Measurements from ENCODE around the gene ZC3H13.

The ZC3H13 gene

DNA sequence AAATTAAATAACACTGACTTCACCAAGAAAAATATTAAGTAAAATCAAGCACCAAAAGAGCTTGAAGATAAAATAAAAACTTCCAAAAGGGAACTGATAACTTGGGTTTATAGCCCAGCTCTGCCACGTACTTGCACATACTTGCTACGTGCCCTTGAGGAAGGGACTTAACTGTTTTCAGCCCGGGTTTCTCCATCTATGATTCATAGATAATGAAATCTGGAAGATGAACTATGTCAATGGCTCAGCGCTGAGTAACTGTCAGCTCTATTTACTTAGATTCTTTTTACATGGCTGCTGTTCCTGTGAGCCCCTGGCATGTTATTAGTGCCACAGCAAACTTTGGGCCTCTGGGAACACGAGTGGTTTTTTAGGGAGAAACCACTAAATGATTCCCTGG, 9.6 kb upstream of the ZC3H13 start:
- no peak for DNase-seq

DNA sequence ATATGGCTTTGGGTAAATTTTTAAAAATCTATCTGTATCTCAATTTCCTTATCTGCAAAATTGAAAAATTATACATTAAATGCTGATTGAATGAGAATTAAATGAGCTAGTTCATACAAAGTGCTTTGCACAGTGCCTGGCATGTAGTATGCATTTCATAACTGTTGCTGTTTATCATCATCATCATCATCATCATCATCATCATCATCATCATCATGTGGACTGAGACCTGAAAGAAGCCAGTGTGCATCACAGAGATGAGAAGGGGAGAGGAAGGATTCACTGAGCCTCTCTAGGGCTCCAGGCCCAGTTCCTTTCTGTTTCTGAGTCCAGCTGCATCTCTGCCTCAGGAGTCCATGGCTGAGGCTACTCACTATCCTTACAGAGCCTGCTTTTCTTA, 6.9 kb upstream of the ZC3H13 start:
- no peak for DNase-seq

DNA sequence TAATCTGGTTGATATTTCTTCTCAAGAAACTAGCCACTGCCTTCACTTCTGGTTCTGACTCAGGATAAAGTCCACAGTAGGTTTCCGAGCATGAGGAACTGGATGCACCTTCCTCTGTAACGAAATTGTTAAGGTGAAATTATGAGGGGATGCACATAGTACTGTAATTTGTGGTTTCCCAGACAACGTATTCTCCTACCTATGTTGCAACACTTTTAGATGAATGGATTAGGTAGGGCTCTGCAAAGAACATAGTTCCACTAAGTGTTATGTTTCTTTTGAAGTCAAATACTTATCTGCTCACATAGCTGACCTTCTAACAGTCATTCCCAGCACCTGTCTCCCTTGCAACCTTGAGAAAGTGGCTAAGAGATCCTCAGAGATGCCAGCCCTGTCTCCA, 5.7 kb upstream of the ZC3H13 start:
- DNase-seq = no peak

DNA sequence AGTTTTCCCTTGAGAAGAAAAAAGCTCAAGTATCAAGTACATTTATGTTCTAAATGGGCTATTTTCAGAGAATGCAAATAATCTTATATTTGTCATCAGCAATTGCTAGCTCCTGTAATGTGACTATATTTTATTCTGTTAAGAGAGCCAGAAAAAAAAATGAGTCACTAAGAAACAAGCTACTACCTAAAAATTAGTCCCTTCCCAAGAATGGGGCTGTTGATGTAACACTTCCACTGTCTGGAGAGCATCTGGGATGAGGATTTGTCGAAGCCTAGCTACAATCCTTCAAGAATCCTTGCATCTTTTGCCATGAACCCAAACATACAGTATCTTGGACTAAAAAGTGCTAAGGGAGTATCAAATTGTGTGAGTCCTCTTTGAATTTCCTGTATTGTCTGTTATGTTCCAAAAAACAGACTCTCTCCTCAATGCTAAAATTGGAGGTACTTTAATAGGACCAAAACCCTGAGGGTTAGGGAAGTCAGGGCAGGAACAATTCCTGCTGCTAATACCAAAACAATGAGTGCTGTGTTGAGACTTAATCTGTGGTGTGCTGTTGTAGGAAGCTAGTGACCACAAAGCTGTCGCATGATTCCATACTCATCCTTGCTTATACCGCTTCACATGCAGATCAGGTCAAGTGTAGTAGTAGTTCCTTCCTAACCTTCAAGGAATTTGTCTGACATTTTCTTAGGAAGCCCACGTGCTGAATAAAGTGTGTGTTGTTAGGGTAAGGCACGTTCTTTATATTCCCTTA, 4.9 kb upstream of the ZC3H13 start:
- no peak for DNase-seq

DNA sequence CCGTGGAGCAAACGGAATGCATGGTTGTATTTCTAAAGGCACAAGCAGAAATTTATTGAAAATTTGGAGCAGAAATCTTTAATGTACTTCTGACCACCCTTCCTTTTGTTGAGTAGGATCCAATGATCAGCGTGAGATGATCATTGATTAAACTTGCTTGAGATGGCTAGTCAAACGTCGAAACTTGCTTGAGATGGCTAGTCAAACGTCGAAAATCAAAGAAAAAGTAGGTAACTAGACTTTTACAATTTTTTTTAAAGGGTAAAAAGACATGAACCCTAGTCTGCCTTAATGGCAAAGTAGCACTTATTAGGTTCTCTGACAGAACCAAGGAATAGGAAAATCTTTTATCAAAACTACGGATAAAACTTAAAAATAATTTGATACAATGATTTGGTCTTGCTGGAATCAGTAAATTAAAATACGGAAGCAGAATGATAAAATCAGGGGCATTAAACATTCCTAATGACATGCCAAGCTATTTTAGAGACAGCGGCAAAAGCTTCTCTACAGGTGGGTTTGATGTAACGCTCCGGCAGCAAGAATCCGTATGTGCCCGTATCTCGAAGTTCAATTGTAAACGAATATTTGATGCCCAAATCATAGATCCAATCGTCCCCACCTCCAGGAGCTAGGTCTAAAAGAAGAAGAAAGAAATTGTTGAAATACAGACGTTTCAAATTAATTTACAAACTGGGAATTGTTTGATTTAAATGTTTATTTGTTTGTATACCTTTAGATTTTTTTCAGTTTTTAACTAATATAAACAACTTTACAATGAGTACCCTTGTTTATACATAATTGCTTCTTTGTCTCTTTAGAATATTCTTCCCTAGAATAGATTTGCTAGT, 841 bp upstream of the ZC3H13 start:
- no peak for DNase-seq

DNA sequence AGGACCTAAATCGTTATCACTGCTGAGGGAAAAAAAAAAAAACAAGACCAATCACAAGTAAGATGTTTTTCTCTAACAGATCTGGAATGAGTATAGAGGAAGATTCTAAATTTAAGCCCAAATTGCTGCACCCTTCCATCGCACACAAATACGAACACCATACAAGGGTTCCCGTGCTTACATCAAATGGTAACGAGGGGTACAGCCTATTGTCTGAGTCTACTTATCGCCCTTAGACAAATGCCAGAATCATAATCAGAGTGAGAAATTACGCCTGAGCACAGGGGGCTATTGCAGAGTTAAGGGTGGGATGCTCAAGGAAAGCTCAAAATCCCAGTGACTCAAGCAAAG, 603 bp downstream of the ZC3H13 start:
- no peak for DNase-seq

DNA sequence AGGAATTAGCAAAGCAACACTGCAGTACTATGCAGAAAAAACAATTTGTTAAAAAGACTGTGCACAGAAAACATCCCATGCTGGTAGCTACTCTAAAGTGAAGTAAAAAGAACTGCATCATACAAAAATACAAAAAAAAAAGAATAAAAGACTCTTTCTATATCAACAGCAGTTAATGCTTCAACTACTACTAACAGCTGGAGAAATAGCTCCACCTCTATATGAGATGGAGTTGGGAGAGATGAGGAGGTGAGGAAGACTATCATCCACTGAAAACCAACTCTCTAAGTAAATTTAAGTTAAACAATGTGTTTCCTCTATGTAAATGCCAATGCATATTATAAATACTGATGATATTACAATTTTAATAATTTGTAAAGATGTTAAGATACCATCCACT, 1.8 kb downstream of the ZC3H13 start:
- DNase-seq = no peak

DNA sequence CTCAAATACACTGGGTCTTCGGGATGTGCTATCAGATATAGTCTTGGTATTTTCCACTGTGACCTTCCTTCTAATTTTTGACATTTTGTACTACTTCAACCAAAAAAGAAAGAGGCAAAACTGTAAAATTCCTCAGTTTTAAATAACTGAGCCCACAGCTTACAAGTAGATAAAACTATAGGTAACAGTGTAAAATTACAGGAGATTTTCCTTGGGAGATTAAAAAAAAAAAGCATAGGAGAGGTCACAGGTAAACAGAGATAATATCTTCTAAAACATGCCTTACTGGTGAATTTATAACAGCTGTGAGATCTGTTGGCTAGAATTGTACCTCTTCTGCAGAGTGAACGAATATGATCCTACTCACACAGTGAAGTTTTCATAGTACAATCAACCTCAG, 7.1 kb downstream of the ZC3H13 start:
- no peak for DNase-seq

DNA sequence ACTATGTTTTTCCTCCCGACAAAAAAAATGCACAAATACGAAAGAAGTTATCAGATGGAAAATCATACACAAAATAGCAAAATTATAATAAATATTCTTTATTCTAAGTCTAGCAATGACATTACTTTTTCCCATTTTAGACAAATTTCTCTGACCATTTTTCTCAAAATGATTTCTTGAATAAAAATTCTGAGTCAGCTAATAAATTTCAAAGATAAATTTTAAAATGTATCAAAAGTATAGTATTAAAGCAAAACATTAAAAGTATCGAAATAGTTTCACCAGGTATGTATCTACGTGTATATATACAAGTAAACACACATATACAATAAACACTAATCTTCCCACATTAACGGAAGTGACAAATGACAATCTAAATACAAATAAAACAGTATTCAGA, 8.9 kb downstream of the ZC3H13 start:
- no peak for DNase-seq

DNA sequence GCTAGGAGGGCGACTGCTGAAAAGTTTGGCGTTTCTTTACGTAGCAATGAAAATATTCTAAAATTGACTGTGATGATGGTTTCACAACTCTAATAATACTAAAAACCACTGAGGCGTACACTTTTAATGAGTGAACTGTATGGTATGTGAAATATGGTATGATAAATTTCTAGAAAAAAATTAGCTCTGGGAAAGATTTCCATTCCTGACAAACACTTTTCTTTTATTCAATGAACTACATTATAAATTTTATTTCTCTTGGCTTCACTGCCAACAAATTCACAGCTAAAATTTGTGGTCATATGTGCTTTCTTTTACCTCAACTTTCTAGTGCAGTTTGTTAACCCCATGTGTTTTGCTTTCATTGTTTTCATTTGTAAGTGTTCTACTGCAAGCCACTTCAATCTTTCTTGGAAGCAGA, 11.1 kb downstream of the ZC3H13 start:
- DNase-seq = no peak

DNA sequence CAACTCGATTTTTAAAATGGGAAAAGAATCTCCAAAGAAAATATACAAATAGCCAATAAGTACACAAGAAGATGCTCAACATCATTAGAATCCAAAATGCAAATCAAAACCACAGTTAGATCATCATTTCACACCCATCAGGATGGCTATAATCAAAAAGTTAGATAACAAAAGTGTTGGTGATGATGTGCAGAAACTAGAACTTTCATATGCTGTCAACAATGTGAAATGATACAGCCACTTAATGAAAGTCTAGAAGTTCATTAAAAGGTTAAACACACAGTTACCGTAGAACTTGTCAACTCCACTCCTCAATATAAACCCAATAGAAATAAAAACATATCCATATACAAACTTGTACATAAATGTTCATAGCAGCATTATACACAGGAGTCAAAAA, 11.8 kb downstream of the ZC3H13 start:
- no peak for DNase-seq

DNA sequence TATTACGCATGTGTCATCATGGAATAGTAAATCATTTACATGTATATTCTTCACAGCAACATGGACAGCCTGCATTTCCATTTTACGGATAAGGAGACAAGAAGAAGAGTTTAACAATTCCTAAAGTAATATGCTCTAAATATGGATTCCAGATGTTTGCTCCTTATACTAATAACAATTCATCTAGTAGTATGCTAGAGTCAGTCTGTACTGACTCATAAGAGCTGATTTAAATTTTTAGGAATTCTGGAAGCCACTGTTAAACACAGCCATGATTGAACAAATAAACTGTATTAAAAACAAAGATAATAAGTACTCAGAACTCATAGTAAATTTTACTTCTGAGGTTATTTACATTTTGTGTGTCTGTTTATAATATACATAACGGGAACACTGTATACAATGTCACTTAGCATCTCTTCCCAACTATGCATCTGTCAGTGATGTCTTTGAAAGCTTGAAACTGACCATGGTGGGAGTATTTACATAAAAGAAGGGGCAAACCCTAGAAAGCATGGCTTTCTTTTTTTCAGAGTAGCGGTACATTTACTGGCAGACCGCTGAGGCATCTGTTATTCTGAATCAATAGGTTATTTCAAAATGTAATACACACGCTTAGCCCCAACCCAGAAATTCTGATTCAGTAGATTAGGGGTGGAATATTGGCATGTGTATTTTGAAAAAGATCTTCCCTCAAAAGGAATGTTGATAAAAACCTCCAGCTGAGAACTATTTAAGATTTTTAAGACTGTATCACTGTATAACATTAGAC, 12.9 kb downstream of the ZC3H13 start:
- no peak for DNase-seq

DNA sequence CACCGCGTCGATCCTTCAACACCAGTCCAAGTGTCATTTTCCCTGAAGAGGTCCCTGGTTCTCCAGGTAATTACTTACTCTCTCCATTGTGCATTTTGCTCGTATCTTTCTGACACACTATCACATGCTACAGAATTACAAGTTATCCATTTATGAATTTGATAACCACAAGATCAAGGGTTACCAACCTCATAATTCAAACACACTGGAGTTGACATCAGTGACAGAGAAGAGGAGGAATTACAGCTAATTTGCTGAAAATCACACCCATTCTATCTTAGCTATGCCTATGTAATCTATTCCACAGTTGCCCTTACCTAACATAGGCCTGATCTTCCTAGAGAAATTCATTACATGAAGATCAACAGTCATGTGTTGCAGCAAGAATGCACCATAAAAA, 14.2 kb downstream of the ZC3H13 start:
- DNase-seq = no peak

DNA sequence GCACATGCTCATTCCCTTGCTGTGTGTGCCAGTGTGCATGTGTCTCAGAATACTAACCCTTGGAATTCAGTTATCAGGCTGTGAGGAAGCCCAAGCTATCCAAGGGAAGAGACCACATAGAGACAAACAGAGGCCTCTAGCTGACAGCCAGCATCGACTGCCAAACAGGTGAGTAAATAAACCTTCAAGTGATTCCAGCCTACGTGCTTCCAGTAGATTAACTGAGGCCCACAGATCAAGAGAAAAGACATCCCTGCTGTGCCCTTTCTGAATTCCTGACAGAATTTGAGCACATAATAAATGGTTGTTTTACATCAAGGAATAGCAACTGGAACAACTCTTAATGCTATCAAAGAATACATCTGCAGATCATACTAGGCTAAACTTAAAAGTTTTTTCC, 17.5 kb downstream of the ZC3H13 start:
- no peak for DNase-seq

DNA sequence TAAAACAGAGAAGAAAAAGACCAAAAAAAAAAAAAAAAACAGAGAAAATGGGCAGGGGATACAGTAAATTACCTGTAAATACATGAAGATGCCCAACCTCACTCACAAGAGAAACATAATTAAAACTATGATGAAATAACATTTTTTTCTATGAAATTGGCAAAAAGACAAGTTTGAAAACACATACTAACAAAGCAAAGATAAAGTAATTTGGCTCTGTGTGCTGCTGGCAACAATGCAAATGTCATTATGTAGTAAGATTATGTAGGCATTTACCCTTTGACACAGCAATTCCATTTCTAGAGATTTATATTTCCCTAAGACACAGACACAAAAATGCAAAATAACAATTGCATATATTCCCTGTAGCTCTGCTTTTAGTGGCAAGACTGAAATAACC, 20.2 kb downstream of the ZC3H13 start:
- DNase-seq = no peak

DNA sequence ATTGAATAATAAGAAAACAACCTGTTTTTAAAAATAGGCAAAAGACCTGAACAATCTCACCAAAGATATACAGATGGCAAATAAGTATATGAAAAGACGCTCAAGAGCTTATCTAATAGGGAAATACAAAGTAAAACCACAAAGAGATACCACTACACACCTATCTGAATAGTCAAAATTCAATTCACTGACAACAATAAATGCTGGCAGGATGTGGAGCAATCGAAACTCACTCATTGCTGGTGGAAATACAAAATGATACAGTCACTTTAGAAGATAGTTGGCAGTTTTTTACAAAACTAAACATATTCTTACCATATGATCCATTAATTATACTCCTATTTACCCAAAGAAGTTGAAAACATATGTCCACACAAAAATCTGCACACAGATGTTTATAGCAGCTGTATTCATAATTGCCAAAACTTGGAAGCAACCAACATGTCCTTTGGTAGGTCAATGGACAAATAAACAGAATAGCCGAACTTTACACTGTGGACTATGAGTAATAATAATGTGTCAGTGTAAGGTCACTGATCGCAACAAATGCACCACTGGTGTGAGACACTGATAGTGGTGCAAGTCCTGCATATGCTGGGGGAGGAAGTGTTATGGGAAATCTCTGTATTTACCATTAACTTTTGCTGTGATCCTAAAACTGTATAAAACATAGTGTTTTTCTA, 20.8 kb downstream of the ZC3H13 start:
- DNase-seq = no peak

DNA sequence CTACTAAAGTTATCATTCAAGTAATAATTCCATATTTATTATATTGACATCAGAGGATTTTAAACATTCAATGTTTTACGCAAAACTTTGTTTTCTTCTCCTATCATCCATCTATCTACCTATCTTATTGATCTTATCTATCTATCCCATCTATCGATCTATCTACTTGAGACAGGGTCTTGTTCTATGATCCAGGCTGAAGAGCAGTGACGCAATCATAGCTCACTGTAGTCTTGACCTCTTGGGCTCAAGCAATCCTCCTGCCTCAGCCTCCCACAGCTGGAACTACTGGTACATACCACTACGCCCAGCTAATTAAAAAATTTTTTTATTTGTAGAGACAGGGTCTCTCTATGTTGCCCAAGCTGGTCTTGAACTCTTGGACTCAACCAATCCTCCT, 27.4 kb downstream of the ZC3H13 start:
- no peak for DNase-seq

DNA sequence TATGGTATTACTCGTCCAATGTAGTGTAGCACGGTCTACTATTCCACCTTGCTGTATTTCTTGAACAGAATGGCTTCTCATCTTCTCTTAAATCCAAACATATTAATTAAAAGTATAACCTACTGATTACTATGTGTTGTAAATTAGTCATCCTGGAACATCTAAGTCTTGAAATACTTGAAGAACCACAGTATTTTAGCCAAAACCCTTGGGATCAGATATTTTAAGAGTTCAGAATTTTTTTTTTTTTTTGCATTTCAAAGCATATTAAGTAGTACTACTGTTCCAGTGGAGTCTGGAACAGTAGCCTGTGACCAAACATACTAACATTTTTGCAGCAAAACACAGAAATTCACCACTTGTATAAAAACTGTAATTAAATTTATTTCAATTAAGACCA, 30.1 kb downstream of the ZC3H13 start:
- DNase-seq = no peak

DNA sequence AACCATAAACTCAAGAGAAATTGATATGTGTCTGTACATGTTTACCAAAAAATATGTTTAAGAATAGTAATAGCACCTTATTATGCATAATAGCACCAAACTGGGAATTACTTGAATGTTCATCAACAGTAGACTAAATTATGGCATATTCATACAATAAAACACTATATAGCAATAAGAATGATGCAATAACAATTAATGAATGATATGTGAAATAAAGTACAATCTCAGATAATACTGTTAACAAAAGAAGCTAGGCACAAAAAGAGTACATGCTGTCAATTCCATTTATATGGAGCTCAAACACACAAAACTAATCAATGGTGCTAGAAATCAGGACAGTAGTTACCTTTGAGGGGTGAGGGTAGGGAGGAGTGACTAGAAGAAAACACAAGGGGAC, 36.3 kb downstream of the ZC3H13 start:
- DNase-seq = no peak

DNA sequence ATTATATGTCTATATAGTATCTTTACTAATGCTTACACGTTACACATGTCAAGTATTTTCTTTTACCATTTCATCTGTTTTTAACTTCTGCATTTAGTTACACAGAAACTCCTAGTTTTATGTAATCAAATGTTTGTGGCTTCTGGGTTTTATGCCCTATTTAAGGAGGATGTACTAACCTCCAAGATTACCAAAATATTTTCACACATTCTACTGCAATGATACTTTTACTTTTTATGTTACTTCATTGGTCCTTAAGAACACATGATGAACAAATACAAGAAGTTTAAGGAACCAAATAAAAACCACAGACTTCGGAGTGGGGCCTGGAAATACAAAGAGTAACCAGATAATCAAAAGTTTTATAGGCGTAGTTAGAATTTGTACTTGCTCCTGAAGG, 37.2 kb downstream of the ZC3H13 start:
- no peak for DNase-seq

DNA sequence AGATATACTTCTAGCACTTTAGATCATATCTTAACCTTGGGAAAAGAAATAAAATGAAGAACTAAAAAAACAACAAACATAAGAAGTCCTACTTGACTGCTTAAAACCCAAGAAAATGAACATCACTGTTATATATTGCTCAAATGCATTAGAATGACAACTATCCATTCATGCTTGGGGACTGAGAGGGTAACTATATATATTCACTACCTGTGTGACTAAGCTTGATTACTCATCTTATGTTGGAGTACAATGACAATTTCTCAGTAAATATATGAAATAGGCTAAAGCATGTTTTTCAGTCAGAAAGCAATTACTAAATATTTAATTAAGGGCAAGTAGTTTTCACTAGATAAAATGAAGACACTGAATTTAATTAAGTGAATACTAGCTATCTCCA, 40.1 kb downstream of the ZC3H13 start:
- DNase-seq = no peak

DNA sequence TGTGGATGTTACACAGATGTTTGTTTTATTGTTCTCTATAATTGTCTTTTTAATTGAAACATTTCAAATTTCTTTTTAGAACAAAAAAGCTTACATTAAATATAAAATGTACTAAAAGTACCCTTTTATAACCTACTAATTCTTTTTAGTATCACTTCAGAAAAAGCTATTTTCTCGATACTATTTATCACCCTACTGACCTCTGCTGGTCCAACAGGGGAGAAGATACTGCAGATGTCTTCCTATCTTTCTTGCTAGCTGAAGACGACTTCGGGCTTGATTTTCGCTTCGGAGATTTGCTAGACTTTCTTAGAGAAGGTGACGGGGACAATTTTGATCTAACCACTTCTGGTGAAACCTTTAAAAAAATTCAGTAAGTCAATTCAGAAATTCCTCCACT, 42.4 kb downstream of the ZC3H13 start:
- DNase-seq = no peak

DNA sequence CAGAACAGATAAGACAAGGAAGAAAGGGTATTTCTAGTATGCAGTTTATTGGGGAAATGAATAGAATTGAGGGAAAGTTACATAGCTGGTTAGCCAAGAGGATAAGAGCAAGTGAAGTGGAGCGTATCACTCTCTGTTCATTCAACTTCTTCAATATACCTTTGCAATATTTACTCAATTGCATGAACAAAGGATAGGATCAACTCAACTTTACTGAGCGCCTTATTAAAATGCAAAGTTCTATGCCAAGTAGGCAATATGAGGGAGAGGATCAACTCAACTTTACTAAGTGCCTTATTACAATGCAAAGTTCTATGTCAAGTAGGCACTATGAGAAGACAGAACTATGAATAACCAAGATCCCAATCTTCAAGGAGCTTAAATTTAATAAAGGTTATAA, 43.9 kb downstream of the ZC3H13 start:
- DNase-seq = no peak
